ENCODE results near the gene CLCN1.
A peak's percentile ranks its signal among the peaks of the same experiment; 100 is the strongest.

Gene CLCN1

GRCh38 chr7:143323653-143324052 lies 7.7 kb downstream of the CLCN1 start:
- no peak for DNase-seq (ENCODE audit: low read depth)
- TF ChIP-seq CTCF (IDR thresholded peaks at IDR 0.05; ENCODE audit: control insufficient read depth, insufficient read depth, low read depth, low read length, missing control alignments), result no peak
- H3K4me3 ChIP-seq (ENCODE audit: control insufficient read depth, low read depth, low read length), result no peak overlapping the region

GRCh38 chr7:143325240-143325639 lies 9.3 kb downstream of the CLCN1 start:
- DNase-seq (ENCODE audit: low read depth), result no peak
- TF ChIP-seq CTCF (IDR thresholded peaks at IDR 0.05; ENCODE audit: control insufficient read depth, insufficient read depth, low read depth, low read length, missing control alignments), result no peak
- H3K4me3 ChIP-seq (ENCODE audit: control insufficient read depth, low read depth, low read length), result no peak overlapping the region

- H3K4me3 ChIP-seq (ENCODE audit: control insufficient read depth, low read depth, low read length), result no peak overlapping the region
- DNase-seq (ENCODE audit: low read depth), result no peak
- no peak for TF ChIP-seq CTCF (IDR thresholded peaks at IDR 0.05; ENCODE audit: control insufficient read depth, insufficient read depth, low read depth, low read length, missing control alignments)
These were observed 12.0 kb downstream of the CLCN1 start for GRCh38 chr7:143327903-143328302.

- DNase-seq (ENCODE audit: low read depth), result no peak
- no peak for TF ChIP-seq CTCF (IDR thresholded peaks at IDR 0.05; ENCODE audit: control insufficient read depth, insufficient read depth, low read depth, low read length, missing control alignments)
- no peak overlapping the region for H3K4me3 ChIP-seq (ENCODE audit: control insufficient read depth, low read depth, low read length)
These were observed 13.7 kb downstream of the CLCN1 start for GRCh38 chr7:143329471-143330170.

GRCh38 chr7:143331179-143331801 lies 15.4 kb downstream of the CLCN1 start:
- DNase-seq (ENCODE audit: low read depth), result peak; percentile 87
- no peak overlapping the region for H3K4me3 ChIP-seq (ENCODE audit: control insufficient read depth, low read depth, low read length)
- no peak for TF ChIP-seq CTCF (IDR thresholded peaks at IDR 0.05; ENCODE audit: control insufficient read depth, insufficient read depth, low read depth, low read length, missing control alignments)

GRCh38 chr7:143334244-143334643 lies 18.3 kb downstream of the CLCN1 start:
- no peak for DNase-seq (ENCODE audit: low read depth)
- no peak for TF ChIP-seq CTCF (IDR thresholded peaks at IDR 0.05; ENCODE audit: control insufficient read depth, insufficient read depth, low read depth, low read length, missing control alignments)
- no peak overlapping the region for H3K4me3 ChIP-seq (ENCODE audit: control insufficient read depth, low read depth, low read length)
